K562 (cell line): ENCODE results near the gene DACT1. TPM values are rescaled to one million over a fixed set of nuclear protein-coding genes. Genes with fewer than 3 reads are reported as not detected.

Experiments
- ATAC-seq: fragments of 200-7000 bp; cut with Tn5 transposase; 3 replicates; pipeline ENCODE4 v1.9.1; 2020; ENCODE audit warnings: moderate library complexity
- BruUV-seq: library from RNA; stranded (reverse); fragments of 400-500 nt; replicated peaks from 2 replicates; lab custom pipeline; 2021; lab: Mats Ljungman, UMichigan
- CTCF ChIA-PET: fragments of 300-600 bp; formaldehyde crosslinking; extraction: SDS; loops from one replicate; lab custom pipeline; 2021; ENCODE audit warnings: low intra/inter-chr PET ratio; lab: Yijun Ruan, JAX
- POLR2A ChIA-PET: fragments of 300-600, 350-650 bp; sonication (Branson Sonifier 250); formaldehyde crosslinking; extraction: SDS; loops from one replicate; lab custom pipeline; 2021; ENCODE audit warnings: antibody characterized with exemption, inconsistent platforms; lab: Yijun Ruan, JAX
- DNase-seq, 4 experiments: peaks; one replicate each; pipeline versions ENCODE4 v3.0.0 to v3.0.0-alpha.2; 2011 to 2018; ENCODE audit warnings: low spot score in 3 of 4, mixed read lengths in 3 of 4; ENCODE audit errors: extremely low read depth in 1 of 4
- FAIRE-seq: peaks from 2 replicates; lab custom pipeline; 2011; peaks lifted over from hg19 to GRCh38; lab: Jason Lieb, UNC
- H2AFZ ChIP-seq: 2 replicates; pipeline ENCODE4 v1.6.0; 2011; ENCODE audit warnings: low read depth, low read length, control low read depth, inconsistent platforms
- H3K27ac ChIP-seq: fragments of 200-600 bp; 3 replicates; pipeline ENCODE4 v1.8.0; 2011; ENCODE audit warnings: low read depth, mild to moderate bottlenecking, control low read depth, inconsistent platforms, low read length, moderate library complexity, mixed read lengths; ENCODE audit errors: extremely low read depth
- H3K27me3 ChIP-seq, 2 experiments: fragments of 300-600 bp in 1 of 2; 2 replicates in 1 of 2; 3 replicates in 1 of 2; pipeline versions ENCODE4 v1.6.0 to v1.8.0; 2011; ENCODE audit warnings: inconsistent platforms in 2 of 2, low read length in 2 of 2, mild to moderate bottlenecking in 1 of 2, mixed read lengths in 1 of 2, moderate library complexity in 1 of 2; ENCODE audit not compliant: control insufficient read depth in 2 of 2, insufficient read depth in 2 of 2
- H3K36me3 ChIP-seq: fragments of 300-600 bp; 3 replicates; pipeline ENCODE4 v1.8.0; 2011; ENCODE audit warnings: mild to moderate bottlenecking, low read length, inconsistent platforms; ENCODE audit not compliant: control insufficient read depth, insufficient read depth
- H3K4me1 ChIP-seq, 2 experiments: fragments of 200-600 bp in 1 of 2; replicated peaks in 1 of 2; 2 replicates in 1 of 2; 3 replicates in 1 of 2; pipeline versions ENCODE4 v1.5.1 to v1.8.0; 2011; ENCODE audit warnings: inconsistent platforms in 2 of 2, low read length in 2 of 2, mild to moderate bottlenecking in 1 of 2, mixed read lengths in 1 of 2, moderate library complexity in 1 of 2; ENCODE audit not compliant: control insufficient read depth in 2 of 2, insufficient read depth in 2 of 2
- H3K4me2 ChIP-seq: 2 replicates; pipeline ENCODE4 v1.6.1; 2011; ENCODE audit warnings: low read length, control low read depth, inconsistent platforms, mixed read lengths; ENCODE audit not compliant: insufficient read depth
- H3K4me3 ChIP-seq: fragments of 200-600 bp; sonication (generic), shearing (Covaris generic); 2 replicates; pipeline ENCODE4 v1.5.1; 2016; ENCODE audit warnings: control low read depth, inconsistent platforms
- H3K79me2 ChIP-seq: fragments of 200-600 bp; 3 replicates; pipeline ENCODE4 v1.8.0; 2011; ENCODE audit warnings: low read length, inconsistent platforms; ENCODE audit not compliant: control insufficient read depth, insufficient read depth
- H3K9ac ChIP-seq, 2 experiments: 2 replicates each; pipeline versions ENCODE4 v1.6.0 to v1.6.1; 2011; ENCODE audit warnings: low read depth in 2 of 2, low read length in 2 of 2, control low read depth in 1 of 2, inconsistent platforms in 1 of 2, mild to moderate bottlenecking in 1 of 2, mixed read lengths in 1 of 2; ENCODE audit not compliant: insufficient read depth in 1 of 2
- H3K9me1 ChIP-seq: one replicate; pipeline ENCODE4 v1.6.0; 2011; ENCODE audit warnings: inconsistent platforms, mild to moderate bottlenecking, low read length, moderate library complexity; ENCODE audit not compliant: control insufficient read depth, insufficient read depth
- H3K9me3 ChIP-seq: replicated peaks from 2 replicates; pipeline ENCODE4 v1.5.1; 2011; ENCODE audit warnings: low read depth, low read length, inconsistent platforms; ENCODE audit not compliant: control insufficient read depth, insufficient read depth
- H4K20me1 ChIP-seq: replicated peaks from 2 replicates; pipeline ENCODE4 v1.6.1; 2011; ENCODE audit warnings: low read length, inconsistent platforms, mixed read lengths; ENCODE audit not compliant: control insufficient read depth, insufficient read depth
- CHD4 ChIP-seq: fragments of 200-600 bp; sonication (generic); IDR thresholded peaks from 3 replicates; pipeline ENCODE4 v1.6.1; 2012; ENCODE audit warnings: low read depth, mild to moderate bottlenecking, mixed read lengths, low read length, inconsistent platforms; ENCODE audit not compliant: insufficient read depth, insufficient replicate concordance, poor library complexity, severe bottlenecking
- ESRRB ChIP-seq: fragments of 250-450 bp; sonication (Bioruptor Pico); IDR thresholded peaks from 2 replicates; pipeline ENCODE4 v1.5.0; 2020; ENCODE audit warnings: mild to moderate bottlenecking, moderate library complexity, borderline replicate concordance
- FOXJ2 ChIP-seq: fragments of 200-800 bp; sonication (Bioruptor generic); IDR thresholded peaks from 2 replicates; pipeline ENCODE4 v1.6.1; 2016; ENCODE audit warnings: missing genetic modification characterization, missing compliant biosample characterization
- FOXK2 ChIP-seq, 2 experiments: fragments of 450-650 bp; IDR thresholded peaks in 1 of 2; conservative IDR thresholded peaks in 1 of 2; 2 replicates each; pipeline ENCODE4 v1.6.1; 2016; ENCODE audit warnings: low read depth in 2 of 2, mild to moderate bottlenecking in 1 of 2
- FUS ChIP-seq: fragments of 200-400 bp; formaldehyde crosslinking; optimal IDR thresholded peaks from 2 replicates; pipeline ENCODE3; 2017; ENCODE audit warnings: low read depth, low read length
- MTF1 ChIP-seq: fragments of 250-450 bp; sonication (Bioruptor Pico); IDR thresholded peaks from 2 replicates; pipeline ENCODE4 v1.9.0; 2021; ENCODE audit warnings: moderate library complexity, mild to moderate bottlenecking, inconsistent platforms, borderline replicate concordance
- ZNF239 ChIP-seq: fragments of 250-450 bp; sonication (Bioruptor Pico); IDR thresholded peaks from 2 replicates; pipeline ENCODE4 v1.4.0; 2020; ENCODE audit warnings: mild to moderate bottlenecking
- ZNF644 ChIP-seq: fragments of 200-800 bp; sonication (Bioruptor generic); IDR thresholded peaks from 2 replicates; pipeline ENCODE4 v1.6.1; 2016; ENCODE audit warnings: low read depth, missing genetic modification characterization, missing compliant biosample characterization
- WGBS: fragments of 100-300 bp; shearing (Covaris generic); methylation state at CpG from one replicate; pipeline ENCODE4 v1.1.6; 2016; ENCODE audit warnings: low coverage, mixed read lengths; ENCODE audit not compliant: insufficient coverage; ENCODE audit errors: missing lambda C conversion rate; 5-methylcytosine and 5-hydroxymethylcytosine counted together
- in situ Hi-C: fragments of 300-500 bp; cut with MboI; formaldehyde crosslinking; loops from 4 replicates; pipeline ENCODE4 v1.15.0; 2018; ENCODE audit warnings: inconsistent platforms, mixed read lengths
- intact Hi-C: fragments of 100-400 bp; cut with micrococcal nuclease; formaldehyde crosslinking; loops from 2 replicates; pipeline ENCODE4 v1.14.2; 2022
- polyA plus RNA-seq, 8 experiments: library from polyadenylated mRNA; depleted of rRNA in 4 of 8; stranded (reverse) in 5 of 8; unstranded in 3 of 8; fragments of >200 nt; fragmentation: Nextera tagmentation in 2 of 8; fragmentation: Illumina TruSeq in 1 of 8; extraction: Ambion mirVana in 2 of 8; extraction: Trizol in 1 of 8; gene quantifications; 2 replicates each; pipeline versions ENCODE4 v1.2.1 to v1.2.3, GENCODE V29; 2011 to 2014; ENCODE audit warnings: inconsistent platforms in 1 of 8, missing spikeins in 1 of 8
- total RNA-seq, 7 experiments: library from RNA; depleted of rRNA in 6 of 7; stranded (reverse); fragments of >200 nt in 6 of 7; fragmentation: Illumina TruSeq in 2 of 7; extraction: Trizol in 2 of 7; gene quantifications; 2 replicates each; pipeline versions ENCODE4 v1.2.1 to v1.2.3, GENCODE V29; 2011 to 2021; ENCODE audit warnings: low replicate concordance in 1 of 7

The DACT1 gene
- total and polyA plus RNA-seq, 9 of the 15 experiments (the other 6 are each of a cell fraction or from before 2014, with no cell fraction given), result 0.07 to 0.30 (median 0.13) TPM

DNA sequence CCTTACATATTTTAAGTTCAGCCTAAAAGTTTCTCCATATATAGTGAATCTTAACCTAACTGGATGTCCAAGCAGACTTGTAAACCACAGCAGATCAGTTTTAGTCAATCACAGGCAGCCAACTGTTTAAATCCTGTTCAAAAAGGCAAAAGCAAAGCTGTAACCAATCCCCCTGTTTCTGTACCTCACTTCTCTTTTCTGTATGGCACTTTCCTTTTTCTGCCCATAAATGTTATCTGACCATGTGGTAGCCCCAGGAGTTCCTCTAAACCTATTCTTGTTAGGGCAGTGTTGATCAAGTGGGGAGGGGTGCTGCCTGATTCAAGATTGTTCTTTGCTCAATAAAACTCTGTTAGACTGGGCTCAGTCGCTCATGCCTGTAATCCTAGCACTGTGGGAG, 8.5 kb upstream of the DACT1 start:
- H3K9me3 ChIP-seq, result no peaks in the 10 kb centered on the region
- H3K79me2 ChIP-seq, result no peaks in the 10 kb centered on the region
- no peak overlapping the region for H3K9ac ChIP-seq
- BruUV-seq, result no TSS peak
- ChIA-PET CTCF (no interaction called here), POLR2A (no interaction called here)
- H3K27ac ChIP-seq, result no peak overlapping the region
- DNase-seq (no peak), ATAC-seq (no peak), FAIRE-seq (no peak)
- TF ChIP-seq CHD4 (no peak), MTF1 (no peak), ZNF239 (CRISPR knock-in tag) (no peak), ESRRB (CRISPR knock-in tag) (no peak), FOXK2 (conservative IDR thresholded peaks at IDR 0.05 in 1 of 2, IDR thresholded peaks at IDR 0.05 in 1 of 2; ENCODE audit: low read depth in 2 of 2) (no peak), FUS (no peak), FOXJ2 (tag) (no peak), ZNF644 (no peak)
- intact Hi-C loops (no loop called here), in situ Hi-C loops (no loop called here)
- no peaks in the 10 kb centered on the region for H3K9me1 ChIP-seq
- no peaks in the 10 kb centered on the region for H3K36me3 ChIP-seq
- H4K20me1 ChIP-seq, result no peaks in the 10 kb centered on the region
- no peak overlapping the region for H3K4me2 ChIP-seq
- WGBS, result 0% methylated on average over 1 of the region's 1 CpG
- no peak overlapping the region for H3K4me3 ChIP-seq
- no peak overlapping the region for H2AFZ ChIP-seq
- H3K4me1 ChIP-seq, result no peaks in the 10 kb centered on the region
- peaks cover 9 to 11% of the 10 kb centered on the region in 2 experiments; a peak in 3 of 5 replicates for H3K27me3 ChIP-seq
